NCI-H1694 (cell line): ENCODE results near the gene RAB8B.

Source experiments
- DNase-seq: peaks from one replicate; lab custom pipeline; 2025; lab: John Stamatoyannopoulos, UW

RAB8B gene

DNA sequence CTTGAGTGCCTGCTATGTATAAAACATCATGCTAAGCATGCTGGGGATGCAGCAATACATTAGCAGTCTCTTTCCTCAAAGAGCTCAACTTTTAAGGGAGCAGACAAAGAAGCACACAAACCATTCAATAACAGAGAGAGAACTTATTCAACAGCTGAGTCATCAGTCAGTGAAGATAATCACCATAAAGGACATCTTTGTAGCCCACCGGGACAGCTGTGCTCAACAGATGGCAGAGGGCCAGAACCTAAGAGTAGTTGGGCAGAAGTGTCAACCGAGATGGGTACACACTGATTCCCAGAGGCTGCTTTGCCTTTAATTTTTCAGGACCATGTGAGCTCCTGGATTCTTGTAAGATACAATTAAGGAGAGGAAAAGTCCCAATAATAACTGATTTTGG is 4.2 kb upstream of the RAB8B start:
- DNase-seq: no peak

GRCh38 chr15:63186065-63186464 is 3.3 kb upstream of the RAB8B start:
- DNase-seq: no peak

DNA sequence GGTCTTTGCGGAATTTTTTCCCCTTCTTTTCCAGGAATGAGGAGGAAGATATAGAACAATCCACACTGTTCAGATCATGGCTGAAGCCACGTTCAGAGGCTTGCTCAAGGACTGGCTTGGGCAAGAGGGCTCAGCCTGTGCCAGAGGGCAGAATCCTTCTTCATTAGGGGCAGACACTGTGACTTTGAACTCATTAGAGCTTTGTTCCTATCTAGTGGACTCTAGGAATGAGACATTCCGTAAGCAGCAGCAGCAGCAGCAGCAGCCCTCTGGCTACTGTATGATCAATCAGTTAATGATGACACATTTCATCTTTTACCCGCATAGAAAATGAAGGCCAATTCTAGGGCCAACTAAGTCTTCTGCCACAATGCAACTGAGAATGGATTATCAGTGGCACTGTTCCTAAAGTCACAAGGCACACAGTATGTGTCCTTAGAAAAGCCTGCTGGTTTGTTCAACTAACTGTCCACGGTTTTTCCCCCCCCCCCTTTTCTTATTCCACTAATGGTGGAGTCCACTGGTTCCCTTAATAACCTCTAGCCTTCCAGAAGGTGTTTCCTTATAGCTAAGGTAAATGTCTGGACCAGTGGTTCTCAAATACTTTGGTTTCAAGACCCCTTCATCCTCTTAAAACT is 1.7 kb upstream of the RAB8B start:
- DNase-seq: no peak

DNA sequence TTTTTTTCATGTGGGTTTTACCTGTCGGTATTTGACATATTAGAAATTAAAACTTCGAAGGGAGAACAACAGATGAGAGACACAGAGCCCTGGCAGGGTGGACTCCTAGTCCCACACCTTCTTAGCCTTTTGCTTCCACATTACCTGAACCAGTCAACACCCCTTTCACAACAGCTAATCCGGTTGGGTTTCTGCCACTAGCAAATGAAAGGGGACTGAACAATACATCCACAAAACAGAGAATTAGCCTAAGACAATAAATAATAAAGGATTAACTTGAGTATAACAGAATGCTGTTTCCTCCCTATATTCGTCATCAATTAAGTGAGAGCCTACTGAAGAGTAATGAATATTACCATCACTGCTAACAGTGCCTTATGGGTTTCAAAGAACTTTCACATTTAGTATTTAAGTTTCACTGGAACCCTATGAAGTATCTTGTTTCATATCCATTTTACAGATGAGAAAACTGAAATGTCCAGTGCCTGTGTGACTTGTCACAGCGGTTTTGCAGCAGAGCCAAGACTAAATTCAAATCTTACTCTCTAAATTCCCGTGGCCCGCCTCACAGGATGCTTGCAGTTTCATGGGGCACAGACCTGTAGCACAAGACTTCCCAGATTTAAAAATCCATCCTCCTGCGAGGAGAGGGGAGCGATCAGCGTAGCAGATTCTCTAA is 1.0 kb upstream of the RAB8B start:
- DNase-seq: no peak

GRCh38 chr15:63189941-63190768 is 749 bp downstream of the RAB8B start:
- DNase-seq: no peak

DNA sequence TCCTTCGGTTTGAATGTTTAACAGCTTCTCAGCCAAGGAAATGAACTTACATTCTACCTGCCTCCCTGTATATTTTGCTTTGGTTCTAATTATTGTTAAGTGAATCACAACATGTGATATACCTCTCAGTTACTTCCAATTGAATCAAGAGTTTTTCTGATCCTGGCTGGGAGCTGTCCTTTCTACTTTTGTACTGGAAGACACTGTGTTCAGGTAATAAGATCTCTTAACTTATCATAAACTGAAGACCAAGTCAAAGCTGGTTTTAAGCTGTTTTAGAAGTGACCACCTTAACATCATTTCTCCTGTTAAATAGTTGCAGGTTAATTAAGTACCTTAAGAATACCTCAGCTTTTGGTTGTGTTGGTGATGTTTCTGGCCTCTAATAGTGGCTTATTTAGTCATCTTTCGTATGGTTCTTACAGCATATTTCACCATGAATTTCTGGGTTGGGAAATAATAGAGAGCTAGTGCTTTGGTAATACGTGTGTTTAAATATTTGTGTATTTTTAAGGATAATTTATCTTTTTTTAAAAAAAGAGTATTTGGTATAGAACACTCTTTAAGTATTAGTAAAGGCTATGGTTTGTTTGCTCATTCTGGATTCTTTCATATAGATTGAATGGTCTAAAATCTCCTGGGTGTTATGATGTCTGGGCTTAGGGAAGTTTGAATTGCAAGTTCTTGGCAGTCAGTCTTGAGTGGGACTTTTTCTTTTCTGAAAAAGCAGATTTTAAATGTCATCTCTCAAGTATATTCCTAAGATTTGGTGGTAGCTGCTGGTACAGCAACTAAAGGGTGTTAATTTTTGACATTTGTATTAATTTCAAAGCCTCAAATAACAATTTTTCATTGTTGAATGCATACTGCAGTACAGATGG is 1.6 kb downstream of the RAB8B start:
- no peak for DNase-seq

- no peak for DNase-seq
Observed at GRCh38 chr15:63191895-63192618, 2.7 kb downstream of the RAB8B start.

DNA sequence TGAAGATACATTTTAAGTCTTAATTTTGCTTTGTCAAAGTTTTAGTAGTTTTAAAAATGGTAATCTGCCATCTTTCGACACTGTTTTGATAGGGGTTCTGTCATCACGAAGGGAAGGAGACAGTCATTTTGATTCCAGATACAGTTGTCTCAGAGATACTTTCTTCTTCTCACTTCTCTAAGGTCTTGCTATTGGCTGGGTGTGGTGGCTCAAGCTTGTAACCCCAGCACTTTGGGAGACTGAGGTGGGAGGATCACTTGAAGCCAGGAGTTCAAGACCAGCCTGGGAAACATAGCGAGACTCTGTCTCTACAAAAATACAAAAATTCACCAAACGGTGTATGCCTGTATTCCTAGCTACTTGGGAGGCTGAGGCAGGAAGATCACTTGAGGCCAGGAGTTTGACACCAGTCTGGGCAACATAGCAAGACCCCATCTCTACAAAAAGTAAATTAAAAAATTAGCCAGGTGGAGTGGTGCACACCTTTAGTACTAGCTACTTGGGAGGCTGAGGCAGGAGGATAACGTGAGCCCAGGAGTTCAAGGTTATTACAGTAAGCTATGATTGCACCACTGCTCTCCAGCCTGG is 3.3 kb downstream of the RAB8B start:
- DNase-seq: no peak

DNA sequence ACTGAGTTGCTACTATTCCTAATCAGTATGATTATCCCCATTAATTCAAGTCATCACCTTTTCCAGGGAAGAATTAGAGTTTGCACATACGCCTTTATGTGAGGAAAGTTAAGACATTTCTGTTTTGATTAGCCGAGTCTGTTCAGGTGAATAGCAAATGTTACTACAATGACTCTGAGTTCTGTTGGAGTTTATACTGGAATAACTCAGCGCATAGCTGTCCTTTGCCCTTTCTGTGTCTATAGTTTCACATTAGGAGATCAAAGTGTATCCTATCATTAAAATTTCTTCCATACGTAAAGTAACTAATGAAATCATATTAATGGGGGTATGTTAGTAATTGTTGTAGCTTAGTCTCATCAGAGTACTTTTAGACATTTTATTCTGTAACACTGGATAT is 4.9 kb downstream of the RAB8B start:
- no peak for DNase-seq

- no peak for DNase-seq
Observed at GRCh38 chr15:63194880-63195568, 5.6 kb downstream of the RAB8B start.

DNA sequence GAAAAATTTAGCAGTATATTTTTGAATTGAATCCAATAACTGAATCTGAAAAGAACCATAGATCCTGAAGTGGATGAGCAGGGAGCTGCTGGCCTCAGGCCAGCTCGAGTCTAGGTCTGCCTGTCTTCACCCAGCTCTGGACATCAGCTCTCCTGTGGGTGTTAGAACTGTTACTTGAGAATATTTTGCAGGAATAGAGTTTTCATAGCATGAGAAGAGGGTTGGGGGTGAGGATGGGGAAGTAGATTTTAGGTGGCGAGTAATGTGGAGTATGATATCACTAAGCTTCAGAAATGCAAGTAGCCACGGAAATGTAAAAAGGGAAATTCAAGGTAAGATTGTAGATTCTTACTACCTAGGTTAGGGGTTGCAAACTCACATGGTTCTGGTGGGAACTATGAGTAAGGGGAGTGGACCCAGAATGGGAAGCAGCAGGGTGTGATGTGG is 6.2 kb downstream of the RAB8B start:
- DNase-seq: no peak

DNA sequence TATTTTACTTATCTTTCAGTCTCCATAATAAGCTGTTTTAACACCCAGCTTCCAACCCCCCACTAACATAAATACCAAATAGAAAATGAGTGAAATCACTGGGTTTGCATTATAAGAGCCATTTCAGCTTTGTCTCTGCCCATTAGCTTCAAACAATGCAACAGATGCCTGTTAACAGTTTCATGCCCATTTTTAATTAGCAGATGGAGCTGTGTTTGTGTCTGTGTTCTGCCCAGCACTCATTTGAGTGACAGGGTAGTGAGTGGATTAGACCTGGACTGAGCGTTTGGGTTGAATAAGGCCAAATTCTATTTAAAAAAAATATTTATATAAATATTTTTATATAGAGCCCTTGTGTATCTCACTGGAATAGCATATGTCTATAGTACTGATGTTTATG is 7.4 kb downstream of the RAB8B start:
- DNase-seq: peak; percentile 62

DNA sequence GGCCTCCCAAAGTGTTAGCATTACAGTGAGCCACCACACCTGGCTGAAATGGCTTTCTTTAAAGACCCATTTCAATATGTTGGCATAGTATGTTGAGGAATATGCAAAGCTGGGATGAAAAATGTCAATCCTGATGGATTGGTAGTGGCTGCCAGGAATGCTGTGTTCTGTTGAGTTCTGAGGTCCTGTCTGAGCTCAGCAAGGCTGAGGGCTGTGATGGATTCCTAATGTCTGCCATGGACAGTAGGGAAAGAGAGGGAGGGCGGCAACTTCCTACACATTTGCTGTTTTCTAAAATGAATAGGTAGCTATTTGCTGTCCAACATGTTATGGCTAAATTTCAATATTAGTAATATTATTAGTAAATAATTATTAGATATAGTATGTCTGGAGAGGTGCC is 8.2 kb downstream of the RAB8B start:
- DNase-seq: no peak

- DNase-seq: peak; percentile 40
Observed at GRCh38 chr15:63198371-63199250, 9.2 kb downstream of the RAB8B start.

DNA sequence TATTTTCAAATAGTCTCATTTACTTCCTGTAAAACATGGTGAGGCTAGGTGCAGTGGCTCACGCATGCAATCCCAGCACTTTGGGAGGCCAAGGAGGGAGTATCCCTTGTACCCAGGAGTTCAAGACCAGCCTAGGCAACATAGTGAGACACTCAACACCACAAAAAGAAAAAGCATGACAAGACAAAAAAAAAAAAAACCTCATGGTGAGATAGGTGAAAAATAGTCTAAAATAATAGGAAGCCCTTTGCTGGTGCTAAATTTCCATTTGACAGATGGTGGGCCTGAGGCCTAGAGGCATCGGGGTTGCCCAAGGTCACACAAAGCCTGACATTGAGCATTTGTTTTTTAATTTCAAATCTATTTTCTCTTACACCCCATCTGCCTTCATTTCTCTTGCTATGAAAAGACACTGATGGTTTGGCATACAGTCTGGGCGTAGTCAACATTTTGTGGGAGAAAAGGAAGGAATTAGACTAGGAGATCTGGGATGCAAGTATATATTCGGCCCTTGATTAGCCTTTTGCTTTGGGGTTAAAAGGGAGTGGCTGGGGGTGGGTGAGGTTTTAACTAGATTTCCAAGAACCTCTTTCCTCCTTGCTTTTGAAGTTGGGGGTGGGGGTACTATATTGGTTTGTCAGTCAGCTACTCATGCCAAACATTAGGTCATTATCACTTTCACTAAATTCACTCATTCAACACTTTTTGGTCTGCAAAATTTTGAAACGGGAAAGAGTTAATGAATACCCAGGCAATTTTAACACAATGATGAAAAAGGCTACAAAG is 11.3 kb downstream of the RAB8B start:
- peak; percentile 35 for DNase-seq

DNA sequence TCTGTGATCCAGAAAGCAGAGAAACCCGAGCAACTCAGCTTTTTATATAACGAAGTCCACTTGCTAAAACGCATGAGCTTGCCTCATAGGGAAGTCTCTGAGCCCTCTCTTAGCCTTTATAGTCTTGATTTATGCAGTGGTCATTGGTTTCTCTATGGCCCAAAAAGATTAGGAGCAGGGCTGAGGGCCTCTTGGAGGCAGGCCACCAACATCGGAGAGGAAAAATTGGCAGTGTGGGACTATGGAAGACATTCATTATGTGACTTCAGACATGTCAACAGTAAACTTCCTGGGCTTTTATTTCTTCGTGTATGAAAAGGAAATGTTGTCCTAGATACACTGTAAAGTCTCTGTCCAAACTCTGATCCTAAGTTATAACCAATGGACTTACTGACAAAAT is 13.5 kb downstream of the RAB8B start:
- no peak for DNase-seq

GRCh38 chr15:63203451-63204090 is 14.2 kb downstream of the RAB8B start:
- no peak for DNase-seq

GRCh38 chr15:63206079-63206478 is 16.7 kb downstream of the RAB8B start:
- DNase-seq: no peak
